Stimulated activated CD8-positive, alpha-beta memory T cell treated with anti-CD3 and anti-CD28 coated beads, Interleukin-4, amount 100 ng/mL, for 4 hours (primary cell): ENCODE measurements around the gene LINGO3.

ENCODE experiments used
- DNase-seq, 2 donors: peaks; one replicate each; pipeline ENCODE4 v3.0.0-alpha.2; 2020; ENCODE audit warnings: low read depth in 2 of 2, low spot score in 1 of 2

LINGO3 gene

GRCh38 chr19:2307518-2308012 lies 389 bp downstream of the LINGO3 start:
- DNase-seq: no peak

GRCh38 chr19:2306971-2307370 lies 983 bp downstream of the LINGO3 start:
- DNase-seq: no peak

GRCh38 chr19:2306281-2306806 lies 1.6 kb downstream of the LINGO3 start:
- DNase-seq: no peak

GRCh38 chr19:2305452-2306280 lies 2.3 kb downstream of the LINGO3 start:
- no peak for DNase-seq

- no peak for DNase-seq
These were observed 4.6 kb downstream of the LINGO3 start for GRCh38 chr19:2303211-2303798.

- no peak for DNase-seq
These were observed 5.4 kb downstream of the LINGO3 start for GRCh38 chr19:2302319-2303210.

GRCh38 chr19:2300533-2300932 lies 7.4 kb downstream of the LINGO3 start:
- DNase-seq: no peak

GRCh38 chr19:2296141-2296540 lies 11.8 kb downstream of the LINGO3 start:
- DNase-seq: no peak

GRCh38 chr19:2294687-2295335 lies 13.1 kb downstream of the LINGO3 start:
- no peak for DNase-seq

- no peak for DNase-seq
These were observed 16.7 kb downstream of the LINGO3 start for GRCh38 chr19:2291185-2291751.

- DNase-seq: no peak
These were observed 17.3 kb downstream of the LINGO3 start for GRCh38 chr19:2290441-2291184.

GRCh38 chr19:2289714-2290435 lies 18.1 kb downstream of the LINGO3 start:
- DNase-seq: no peak

GRCh38 chr19:2288818-2289713 lies 18.9 kb downstream of the LINGO3 start:
- no peak for DNase-seq

GRCh38 chr19:2288338-2288817 lies 19.6 kb downstream of the LINGO3 start:
- DNase-seq: no peak

GRCh38 chr19:2287585-2288337 lies 20.2 kb downstream of the LINGO3 start:
- DNase-seq: no peak

GRCh38 chr19:2286402-2287140 lies 21.4 kb downstream of the LINGO3 start:
- DNase-seq: no peak
